OCI-LY7 (cell line): ENCODE results near the gene CEP83. TPM values are rescaled to one million over a fixed set of nuclear protein-coding genes. Genes with fewer than 3 reads are reported as not detected.

ENCODE experiments used
- BruUV-seq: library from RNA; stranded (reverse); fragments of 400-500 nt; replicated peaks from 2 replicates; lab custom pipeline; 2021; lab: Mats Ljungman, UMichigan
- CTCF ChIA-PET: fragments of 300-600 bp; sonication (Branson Sonifier 250); formaldehyde crosslinking; loops from one replicate; lab custom pipeline; 2022; ENCODE audit warnings: antibody characterized with exemption; ENCODE audit not compliant: unreplicated experiment; lab: Charles Lee
- POLR2A ChIA-PET: fragments of 300-600 bp; sonication (Branson Sonifier 250); formaldehyde crosslinking; loops from one replicate; lab custom pipeline; 2022; ENCODE audit warnings: antibody characterized with exemption; lab: Charles Lee
- DNase-seq: peaks from one replicate; pipeline ENCODE4 v3.0.0-alpha.2; 2015; ENCODE audit warnings: low spot score
- H2AFZ ChIP-seq: fragments of 200-600 bp; sonication (generic), shearing (Covaris generic); 2 replicates; pipeline ENCODE4 v1.6.1; 2014; ENCODE audit warnings: mild to moderate bottlenecking, antibody characterized with exemption, low read length, moderate library complexity
- H3K27ac ChIP-seq: fragments of 200-600 bp; sonication (generic); 2 replicates; pipeline ENCODE4 v1.5.1; 2014; ENCODE audit warnings: mixed run types, low read depth, mild to moderate bottlenecking, moderate library complexity, low read length, inconsistent platforms; ENCODE audit not compliant: poor library complexity, severe bottlenecking
- H3K36me3 ChIP-seq: fragments of 200-600 bp; sonication (generic); 2 replicates; pipeline ENCODE4 v1.6.1; 2014; ENCODE audit warnings: mild to moderate bottlenecking, antibody characterized with exemption, low read length, moderate library complexity, mixed read lengths; ENCODE audit not compliant: insufficient read depth
- H3K4me1 ChIP-seq: fragments of 200-600 bp; sonication (generic); 2 replicates; pipeline ENCODE4 v1.5.1; 2014; ENCODE audit warnings: mild to moderate bottlenecking, low read length; ENCODE audit not compliant: insufficient read depth, poor library complexity, severe bottlenecking
- H3K4me2 ChIP-seq: fragments of 200-600 bp; sonication (generic); 2 replicates; pipeline ENCODE4 v1.6.1; 2014; ENCODE audit warnings: mild to moderate bottlenecking, low read length
- H3K4me3 ChIP-seq: fragments of 200-600 bp; sonication (generic); 2 replicates; pipeline ENCODE4 v1.5.1; 2014; ENCODE audit warnings: mild to moderate bottlenecking, low read depth, low read length; ENCODE audit not compliant: poor library complexity, severe bottlenecking
- H3K79me2 ChIP-seq: fragments of 200-600 bp; sonication (generic); 2 replicates; pipeline ENCODE4 v1.6.1; 2016; ENCODE audit warnings: low read depth, mild to moderate bottlenecking, low read length, moderate library complexity, mixed read lengths; ENCODE audit not compliant: insufficient read depth
- H3K9me2 ChIP-seq: fragments of 200-600 bp; sonication (generic); 2 replicates; pipeline ENCODE4 v1.6.1; 2016; ENCODE audit warnings: mild to moderate bottlenecking, low read length, mixed read lengths; ENCODE audit not compliant: insufficient read depth
- H3K9me3 ChIP-seq: fragments of 200-600 bp; sonication (generic); 2 replicates; pipeline ENCODE4 v1.6.1; 2014; ENCODE audit warnings: mild to moderate bottlenecking, mixed run types, low read length, mixed read lengths
- H4K20me1 ChIP-seq: fragments of 200-600 bp; sonication (generic); 2 replicates; pipeline ENCODE4 v1.6.1; 2014; ENCODE audit warnings: mild to moderate bottlenecking, antibody characterized with exemption, low read length, moderate library complexity, mixed read lengths; ENCODE audit not compliant: insufficient read depth
- CTCF ChIP-seq: fragments of 200-600 bp; sonication (generic); conservative IDR thresholded peaks from 2 replicates; pipeline ENCODE4 v1.5.1; 2014; ENCODE audit warnings: mild to moderate bottlenecking, antibody characterized with exemption, low read length, moderate library complexity, mixed read lengths
- EZH2phosphoT487 ChIP-seq: fragments of 200-600 bp; sonication (generic); IDR thresholded peaks from 2 replicates; pipeline ENCODE4 v1.6.1; 2018; ENCODE audit warnings: low read depth, borderline replicate concordance, mild to moderate bottlenecking, mixed run types, antibody characterized with exemption, low read length, moderate library complexity, mixed read lengths
- intact Hi-C: fragments of 100-400 bp; cut with micrococcal nuclease; formaldehyde crosslinking; loops from one replicate; pipeline ENCODE4 v1.10.0; 2022; ENCODE audit not compliant: unreplicated experiment
- total RNA-seq, 2 experiments: library from RNA; depleted of rRNA in 1 of 2; stranded (reverse); fragments of >200 nt in 1 of 2; shearing (Covaris generic) in 1 of 2; gene quantifications; 2 replicates each; pipeline ENCODE4 v1.2.3, GENCODE V29; 2014 to 2022

Gene CEP83
- total RNA-seq, 2 experiments from 2014 or later: 29.7 to 35.2 TPM

- Histone ChIP-seq H3K27ac (no peak overlapping the region), H3K4me3 (no peak overlapping the region), H2AFZ (no peak overlapping the region), H3K4me1 (peaks cover 37% of the 10 kb centered on the region), H3K36me3 (no peaks in the 10 kb centered on the region), H3K9me2 (no peaks in the 10 kb centered on the region), H3K79me2 (no peaks in the 10 kb centered on the region), H3K4me2 (no peak overlapping the region), H4K20me1 (no peaks in the 10 kb centered on the region), H3K9me3 (no peaks in the 10 kb centered on the region)
- DNase-seq: no peak
- no TSS peak for BruUV-seq
- TF ChIP-seq EZH2phosphoT487 (no peak), CTCF (no peak)
- intact Hi-C loops: loop anchor here (10.0 kb wide), 1 partner anchor 410 kb away; no protein-coding TSS in a partner anchor
- POLR2A ChIA-PET: interaction anchor here (1.4 kb wide), 1 partner anchor 9 kb away, joined by 4 read pairs; no protein-coding TSS in a partner anchor
- CTCF ChIA-PET: no interaction called here
Measured at GRCh38 chr12:94264736-94265485, 194.8 kb downstream of the CEP83 start.

GRCh38 chr12:94263905-94264561 lies 195.6 kb downstream of the CEP83 start:
- Histone ChIP-seq H3K9me3 (no peaks in the 10 kb centered on the region), H3K4me3 (no peak overlapping the region), H2AFZ (no peak overlapping the region), H3K79me2 (no peaks in the 10 kb centered on the region), H4K20me1 (no peaks in the 10 kb centered on the region), H3K4me1 (peaks cover 37% of the 10 kb centered on the region), H3K27ac (no peak overlapping the region), H3K36me3 (no peaks in the 10 kb centered on the region), H3K4me2 (no peak overlapping the region), H3K9me2 (no peaks in the 10 kb centered on the region)
- ChIA-PET POLR2A (no interaction called here), CTCF (no interaction called here)
- BruUV-seq: no TSS peak
- TF ChIP-seq CTCF: no peak
- TF ChIP-seq EZH2phosphoT487: no peak
- intact Hi-C loops: loop anchor here (10.0 kb wide), 1 partner anchor 409 kb away; no protein-coding TSS in a partner anchor
- no peak for DNase-seq
